Left lung (tissue), 10 donors: Measurements from ENCODE around the gene BHLHE40. TPM values are rescaled to one million over a fixed set of nuclear protein-coding genes. Genes with fewer than 3 reads are reported as not detected.

Experiments
- ATAC-seq: fragments of 200-7000 bp; cut with Tn5 transposase; one replicate; pipeline ENCODE4 v1.9.1; 2020; ENCODE audit warnings: moderate library complexity
- DNase-seq, 4 donors: peaks; one replicate each; pipeline ENCODE4 v3.0.0-alpha.2; 2013 to 2020
- H3K27ac ChIP-seq, 2 donors: fragments of 200-600 bp; sonication (generic) in 1 of 2; one replicate each; pipeline versions ENCODE4 v1.5.0 to v1.8.0; 2020 to 2021
- H3K27me3 ChIP-seq, 2 donors: fragments of 200-600 bp; sonication (generic) in 1 of 2; one replicate each; pipeline versions ENCODE4 v1.5.0 to v1.8.0; 2020 to 2021
- H3K36me3 ChIP-seq, 2 donors: fragments of 200-600 bp; sonication (generic) in 1 of 2; one replicate each; pipeline versions ENCODE4 v1.5.0 to v1.8.0; 2020 to 2021
- H3K4me1 ChIP-seq, 2 donors: fragments of 200-600 bp; one replicate each; pipeline ENCODE4 v1.8.0; 2021
- H3K4me3 ChIP-seq, 2 donors: fragments of 200-600 bp; sonication (generic) in 1 of 2; one replicate each; pipeline versions ENCODE4 v1.5.0 to v1.8.0; 2020 to 2021; ENCODE audit warnings: mild to moderate bottlenecking in 1 of 2
- H3K9me3 ChIP-seq, 2 donors: fragments of 200-600 bp; sonication (generic) in 1 of 2; one replicate each; pipeline versions ENCODE4 v1.5.0 to v1.8.0; 2020 to 2021
- intact Hi-C, 2 donors: fragments of 100-400 bp; cut with DNase I; formaldehyde crosslinking; loops; one replicate each; pipeline versions ENCODE4 v1.11.2 to v1.14.2; 2022
- polyA plus RNA-seq, 6 donors: library from polyadenylated mRNA; unstranded; fragments of 120-200 nt; gene quantifications; one replicate each; pipeline ENCODE4 v1.2.1, GENCODE V29; 2013; ENCODE audit not compliant: insufficient read length in 6 of 6
- total RNA-seq, 2 donors: library from RNA; stranded (reverse); fragmentation: NEBNext Ultra II Directional; extraction: Animal tissue kit (Norgen Biotek cat#: 25700); gene quantifications; one replicate each; pipeline ENCODE4 v1.2.1, GENCODE V29; 2021
- TF ChIP-seq, protein P1 (sequence below), 2 donors: fragments of 200-600 bp; sonication (generic) in 1 of 2; IDR thresholded peaks; one replicate each; pipeline versions ENCODE4 v1.5.0 to v1.8.0; 2021; ENCODE audit warnings: antibody characterized with exemption in 2 of 2
- donor health status: DM: no; HTN: yes; CAD: no.
- donor health status: DM: no; HTN: no; CAD: no.

Gene BHLHE40
- total and polyA plus RNA-seq, 8 donors, result 17.9 to 97.5 (median 27.3) TPM

DNA sequence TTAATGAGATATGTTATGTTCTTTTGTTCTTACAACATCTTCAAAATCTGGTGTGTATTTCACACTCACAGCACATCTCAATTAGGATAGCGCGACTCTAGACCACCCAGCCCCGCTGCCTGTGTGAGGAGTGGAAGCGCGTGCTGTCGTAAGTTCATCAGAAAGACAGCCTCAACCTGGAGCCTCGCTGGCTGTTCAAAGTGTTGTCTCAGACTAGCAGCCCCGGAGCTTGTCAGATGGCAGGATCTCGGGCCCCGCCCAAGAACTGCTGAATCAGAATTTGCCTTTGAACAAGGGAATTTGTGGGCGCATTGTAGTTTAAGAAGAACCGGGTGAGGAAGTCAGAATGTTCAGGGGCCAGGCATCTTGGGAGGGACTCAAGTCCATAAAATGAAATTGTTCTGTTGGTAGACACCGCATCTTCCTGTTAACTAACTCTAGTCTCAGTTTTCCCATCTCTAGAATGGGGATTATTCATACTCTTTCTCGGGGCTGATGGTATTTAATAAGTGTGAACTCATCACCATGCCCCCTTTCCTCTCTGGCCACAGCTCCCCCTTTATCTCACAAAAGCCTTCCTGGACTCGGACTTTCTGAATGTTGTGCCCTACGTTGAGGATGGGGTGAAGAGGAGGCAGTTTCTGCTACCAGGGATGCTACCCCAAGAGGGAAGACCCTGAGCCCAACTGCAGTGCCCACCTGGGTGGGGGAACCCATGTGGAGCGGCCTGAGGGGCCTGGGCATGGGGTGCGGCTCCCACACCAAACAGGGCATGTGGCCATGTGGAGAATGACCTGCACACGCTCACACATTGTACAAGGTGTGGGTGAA lies 40.4 kb downstream of the BHLHE40 start:
- Histone ChIP-seq H3K27ac (no peak overlapping the region), H3K36me3 (no peaks in the 10 kb centered on the region), H3K27me3 (no peaks in the 10 kb centered on the region), H3K4me3 (no peak overlapping the region), H3K4me1 (peaks cover 6 to 40% of the 10 kb centered on the region in 2 donors), H3K9me3 (no peaks in the 10 kb centered on the region)
- TF ChIP-seq, protein P1, sequence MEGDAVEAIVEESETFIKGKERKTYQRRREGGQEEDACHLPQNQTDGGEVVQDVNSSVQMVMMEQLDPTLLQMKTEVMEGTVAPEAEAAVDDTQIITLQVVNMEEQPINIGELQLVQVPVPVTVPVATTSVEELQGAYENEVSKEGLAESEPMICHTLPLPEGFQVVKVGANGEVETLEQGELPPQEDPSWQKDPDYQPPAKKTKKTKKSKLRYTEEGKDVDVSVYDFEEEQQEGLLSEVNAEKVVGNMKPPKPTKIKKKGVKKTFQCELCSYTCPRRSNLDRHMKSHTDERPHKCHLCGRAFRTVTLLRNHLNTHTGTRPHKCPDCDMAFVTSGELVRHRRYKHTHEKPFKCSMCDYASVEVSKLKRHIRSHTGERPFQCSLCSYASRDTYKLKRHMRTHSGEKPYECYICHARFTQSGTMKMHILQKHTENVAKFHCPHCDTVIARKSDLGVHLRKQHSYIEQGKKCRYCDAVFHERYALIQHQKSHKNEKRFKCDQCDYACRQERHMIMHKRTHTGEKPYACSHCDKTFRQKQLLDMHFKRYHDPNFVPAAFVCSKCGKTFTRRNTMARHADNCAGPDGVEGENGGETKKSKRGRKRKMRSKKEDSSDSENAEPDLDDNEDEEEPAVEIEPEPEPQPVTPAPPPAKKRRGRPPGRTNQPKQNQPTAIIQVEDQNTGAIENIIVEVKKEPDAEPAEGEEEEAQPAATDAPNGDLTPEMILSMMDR (IDR thresholded peaks at IDR 0.05), result no peak
- intact Hi-C loops, result no loop called here
- DNase-seq (peak in 1 of 4 donors; percentile 56), ATAC-seq (no peak)

DNA sequence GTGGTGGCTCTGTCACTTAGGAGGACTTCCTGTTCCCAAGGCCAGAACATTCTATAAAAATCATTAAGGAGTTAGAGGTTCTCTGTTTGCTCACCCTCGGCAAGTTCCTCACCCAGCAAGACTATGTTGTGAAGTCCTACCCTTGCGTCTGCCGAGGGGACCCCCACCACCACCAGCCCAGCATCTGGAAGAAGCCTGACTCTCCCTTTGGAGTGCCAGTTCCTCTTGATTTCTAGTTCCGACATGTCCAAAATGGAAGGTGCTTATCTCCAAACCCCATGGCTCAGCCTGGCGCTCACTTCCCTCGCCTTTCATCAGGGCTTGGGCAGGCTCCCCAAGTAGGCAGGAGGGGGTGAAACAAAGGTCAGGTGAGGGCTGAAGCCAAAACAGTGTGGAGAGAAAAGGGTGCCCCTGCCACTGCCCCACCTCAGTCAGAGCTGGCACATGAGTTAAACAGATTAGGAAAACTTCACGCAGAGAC lies 41.0 kb downstream of the BHLHE40 start:
- Histone ChIP-seq H3K27ac (no peak overlapping the region), H3K9me3 (no peaks in the 10 kb centered on the region), H3K4me1 (peaks cover 6 to 40% of the 10 kb centered on the region in 2 donors), H3K27me3 (no peaks in the 10 kb centered on the region), H3K4me3 (no peak overlapping the region), H3K36me3 (no peaks in the 10 kb centered on the region)
- DNase-seq (no peak), ATAC-seq (no peak)
- TF ChIP-seq, protein P1 (IDR thresholded peaks at IDR 0.05), result no peak
- intact Hi-C loops, result no loop called here

DNA sequence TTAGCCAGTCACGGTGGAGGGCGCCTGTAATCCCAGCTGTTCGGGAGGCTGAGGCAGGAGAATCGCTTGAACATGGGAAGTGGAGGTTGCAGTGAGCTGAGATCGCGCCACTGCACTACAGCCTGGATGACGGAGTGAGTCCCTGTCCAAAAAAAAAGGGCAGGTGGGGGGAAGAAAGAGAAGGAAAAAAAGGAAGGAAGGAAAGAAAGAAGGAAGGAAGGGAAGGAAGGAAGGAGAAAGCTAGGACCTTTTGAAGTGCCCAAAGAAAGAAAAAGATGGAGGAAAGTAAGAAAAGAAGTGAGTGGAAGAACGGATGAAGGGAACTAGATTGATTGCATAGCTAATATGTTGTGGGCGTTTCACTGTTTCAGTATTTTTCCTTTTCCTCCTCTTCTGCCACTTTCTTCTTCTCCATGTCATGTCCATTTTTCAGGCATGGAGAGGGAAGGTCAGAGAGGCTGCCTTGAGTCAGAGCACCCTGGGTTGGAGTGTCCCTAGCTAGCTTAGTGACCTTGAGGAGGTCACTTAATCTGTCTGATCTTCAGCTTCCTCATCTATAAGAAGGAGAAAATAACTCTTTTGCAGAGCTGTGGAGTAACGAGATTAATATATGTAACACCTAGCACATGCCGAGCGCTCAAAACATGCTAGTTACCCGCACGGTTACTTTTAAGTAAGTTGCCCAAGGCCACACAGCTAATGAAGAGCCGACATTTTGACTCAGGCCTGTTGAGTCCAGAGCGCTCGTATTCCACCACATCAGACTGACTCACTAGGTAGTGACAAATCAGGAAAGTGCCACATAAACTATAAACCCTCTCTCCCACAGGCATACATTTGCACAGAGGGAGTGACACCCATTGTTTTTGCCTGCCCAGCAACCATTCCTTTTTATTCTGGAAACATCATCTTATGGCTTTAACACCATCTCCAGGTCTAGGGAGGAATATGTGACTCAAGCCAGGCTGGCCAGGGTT lies 42.2 kb downstream of the BHLHE40 start:
- Histone ChIP-seq H3K27me3 (no peaks in the 10 kb centered on the region), H3K4me3 (no peak overlapping the region), H3K27ac (peak overlapping the region in 1 of 2 donors; percentile 45), H3K9me3 (no peaks in the 10 kb centered on the region), H3K4me1 (peaks cover 9 to 41% of the 10 kb centered on the region in 2 donors), H3K36me3 (no peaks in the 10 kb centered on the region)
- intact Hi-C loops, result no loop called here
- TF ChIP-seq, protein P1 (IDR thresholded peaks at IDR 0.05), result no peak
- DNase-seq (no peak), ATAC-seq (no peak)

DNA sequence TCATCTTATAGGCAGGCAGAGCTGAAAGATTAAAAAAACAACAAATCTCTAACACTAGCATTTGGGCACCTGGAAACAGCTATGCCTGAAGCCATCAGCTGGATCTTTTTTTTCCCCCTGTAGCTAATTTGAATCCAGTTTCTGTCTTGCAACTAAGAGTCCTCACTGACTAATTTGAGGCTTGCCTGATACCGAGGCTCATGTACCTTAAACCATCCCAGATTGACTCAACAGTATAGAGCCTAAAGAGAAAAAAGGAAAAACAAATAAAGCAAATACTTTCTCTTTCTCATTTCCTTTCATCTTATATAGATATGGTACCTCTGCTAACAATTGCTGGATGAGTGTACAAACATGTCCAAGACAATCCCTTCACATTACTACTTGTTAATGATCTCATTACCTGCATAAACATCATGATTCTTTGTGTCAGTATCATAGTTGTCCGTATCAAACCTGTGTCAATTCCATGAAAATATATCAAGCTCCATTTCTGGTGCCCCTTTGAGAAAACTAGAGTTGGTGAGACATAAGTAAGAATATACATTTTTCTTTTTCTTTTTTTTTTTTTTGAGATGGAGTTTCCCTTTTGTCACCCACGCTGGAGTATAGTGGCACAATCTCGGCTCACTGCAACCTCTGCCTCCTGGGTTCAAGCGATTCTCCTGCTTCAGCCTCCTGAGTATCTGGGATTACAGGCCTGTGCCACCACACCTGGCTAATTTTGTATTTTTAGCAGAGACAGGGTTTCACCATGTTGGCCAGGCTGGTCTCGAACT lies 43.1 kb downstream of the BHLHE40 start:
- intact Hi-C loops, result no loop called here
- H3K27me3 ChIP-seq, result no peaks in the 10 kb centered on the region
- TF ChIP-seq, protein P1 (IDR thresholded peaks at IDR 0.05), result no peak
- H3K27ac ChIP-seq, result peak overlapping the region in 1 of 2 donors; percentile 45
- peaks cover 9 to 40% of the 10 kb centered on the region in 2 donors for H3K4me1 ChIP-seq
- no peaks in the 10 kb centered on the region for H3K36me3 ChIP-seq
- no peaks in the 10 kb centered on the region for H3K9me3 ChIP-seq
- no peak overlapping the region for H3K4me3 ChIP-seq
- no peak for DNase-seq
- ATAC-seq, result no peak
